HG03575 (cell line): Measurements from ENCODE around the gene CENPB.

Experiments used
- ATAC-seq: cut with Tn5 transposase; IDR thresholded peaks from one replicate; pipeline ENCODE4 v1.9.1; 2021; ENCODE audit not compliant: unreplicated experiment, insufficient number of reproducible peaks, low FRiP score; ENCODE audit errors: extremely low read depth

Gene CENPB

GRCh38 chr20:3753501-3754275 is 32.9 kb downstream of the CENPB start:
- no peak for ATAC-seq

GRCh38 chr20:3753098-3753497 is 33.4 kb downstream of the CENPB start:
- no peak for ATAC-seq

DNA sequence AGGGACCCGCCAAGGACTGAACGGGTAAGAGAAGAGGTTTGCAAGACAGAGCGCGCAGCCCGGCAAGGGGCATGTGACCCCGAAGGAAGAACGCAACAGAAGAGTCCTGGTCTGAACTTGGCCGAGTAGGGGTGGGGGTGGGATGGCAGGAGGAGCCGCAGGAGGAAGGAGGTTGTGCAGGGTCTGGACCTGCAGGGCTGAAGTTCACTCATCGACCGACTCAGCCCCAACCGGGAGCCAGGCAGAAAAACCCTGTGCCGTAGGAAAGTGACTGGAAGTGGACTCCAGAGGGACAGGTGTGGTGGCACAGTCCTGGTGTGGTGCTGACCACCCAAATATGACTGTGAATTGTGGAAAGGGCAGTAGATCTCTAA is 34.2 kb downstream of the CENPB start:
- no peak for ATAC-seq

- ATAC-seq = no peak
Measured at GRCh38 chr20:3751675-3752385, 34.7 kb downstream of the CENPB start.

GRCh38 chr20:3751305-3751674 is 35.2 kb downstream of the CENPB start:
- no peak for ATAC-seq

GRCh38 chr20:3749689-3750531 is 36.6 kb downstream of the CENPB start:
- no peak for ATAC-seq

DNA sequence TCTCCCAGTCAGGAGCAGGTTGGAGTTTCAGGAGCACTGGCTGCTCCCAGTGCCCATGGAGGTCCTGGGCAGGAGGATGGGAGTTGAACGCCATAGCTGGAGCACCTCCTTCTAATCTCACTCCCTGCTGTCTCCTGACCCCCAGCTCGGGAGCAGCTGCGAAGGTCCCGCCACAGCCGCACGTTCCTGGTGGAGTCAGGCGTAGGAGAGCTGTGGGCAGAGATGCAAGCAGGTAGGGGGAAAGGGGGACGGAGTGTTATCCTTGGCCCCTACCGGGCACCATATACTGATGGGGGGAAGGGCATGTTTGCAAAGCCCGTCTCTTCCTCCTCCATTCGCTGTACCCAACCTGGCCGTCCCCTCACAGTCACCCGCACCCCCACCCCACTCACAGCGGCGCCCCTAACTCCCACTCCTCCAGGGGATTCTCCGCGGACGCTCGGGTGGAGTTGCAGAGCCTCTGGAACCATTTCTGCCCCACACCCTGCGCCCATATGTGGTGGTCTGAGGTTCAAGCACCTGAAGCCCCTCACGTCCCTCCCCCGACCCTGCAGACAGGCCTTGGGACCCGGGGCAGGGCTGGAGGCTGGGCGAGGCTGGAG is 37.4 kb downstream of the CENPB start:
- ATAC-seq = no peak

DNA sequence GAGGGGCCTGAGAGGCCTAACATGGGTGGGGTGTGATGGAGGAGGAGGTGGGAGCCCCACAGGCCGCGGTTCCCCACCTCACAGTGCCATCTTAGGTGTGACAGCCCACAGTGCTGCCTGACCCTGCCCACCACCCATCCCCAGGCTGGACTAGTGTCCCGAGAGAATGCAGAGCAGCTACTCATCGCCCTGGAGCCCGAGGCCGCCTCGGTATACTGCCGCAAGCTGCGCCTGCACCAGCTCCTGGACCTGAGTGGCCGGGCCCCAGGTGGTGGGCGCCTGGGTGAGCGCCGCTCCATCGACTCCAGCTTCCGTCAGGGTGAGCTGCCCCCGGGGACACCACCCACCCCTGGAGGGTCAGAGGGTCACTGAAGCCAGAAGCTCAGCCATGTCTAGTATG is 38.5 kb downstream of the CENPB start:
- ATAC-seq = no peak

- no peak for ATAC-seq
Measured at GRCh38 chr20:3747471-3747870, 39.1 kb downstream of the CENPB start.

GRCh38 chr20:3745686-3746173 is 40.8 kb downstream of the CENPB start:
- no peak for ATAC-seq

- ATAC-seq = no peak
Measured at GRCh38 chr20:3744806-3745685, 41.5 kb downstream of the CENPB start.

GRCh38 chr20:3744037-3744436 is 42.5 kb downstream of the CENPB start:
- ATAC-seq = no peak

DNA sequence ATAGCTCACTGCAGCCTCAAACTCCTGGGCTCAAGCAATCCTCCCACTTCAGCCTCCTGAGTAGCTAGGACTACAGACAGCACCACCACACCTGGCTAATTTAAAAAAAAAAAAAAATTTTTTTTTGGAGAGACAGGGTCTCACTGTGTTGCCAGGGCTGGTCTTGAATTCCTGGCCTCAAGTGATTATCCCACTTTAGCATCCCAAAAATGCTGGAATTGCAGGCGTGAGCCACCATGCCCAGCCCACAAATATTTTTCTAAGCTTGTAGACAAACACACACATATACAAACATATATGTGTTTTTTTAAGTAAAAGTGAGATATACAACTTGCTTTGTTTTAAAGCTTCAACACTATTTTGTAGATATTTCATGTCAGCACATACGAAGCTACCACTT is 43.3 kb downstream of the CENPB start:
- no peak for ATAC-seq

DNA sequence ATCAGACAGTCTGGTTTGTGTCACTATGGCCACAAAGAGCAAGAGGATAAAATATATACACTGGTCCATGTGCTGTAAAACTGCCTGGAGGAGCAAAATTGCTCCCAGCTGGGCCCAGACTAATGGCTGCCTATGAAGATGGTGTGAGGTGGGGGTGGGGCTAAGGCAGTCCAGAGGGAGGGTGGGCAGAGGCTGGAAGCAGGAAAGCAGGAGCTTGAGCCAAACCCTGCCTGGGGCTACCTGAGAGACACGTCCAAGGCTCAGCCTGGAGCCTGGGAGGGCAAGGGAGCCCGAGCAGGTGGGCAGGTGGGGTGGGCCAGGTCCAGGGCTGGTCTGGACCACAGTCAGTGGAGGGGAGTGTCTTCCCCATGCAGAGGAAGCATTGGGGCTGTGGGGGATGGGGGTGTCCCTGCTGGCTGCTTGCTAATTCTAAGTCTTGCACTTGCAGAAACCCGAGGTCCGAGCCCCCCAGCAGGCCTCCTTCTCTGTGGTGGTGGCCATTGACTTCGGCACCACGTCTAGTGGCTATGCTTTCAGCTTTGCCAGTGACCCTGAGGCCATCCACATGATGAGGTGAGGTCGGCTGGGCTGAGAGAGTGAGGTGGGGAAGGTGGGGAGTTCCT is 44.6 kb downstream of the CENPB start:
- no peak for ATAC-seq

DNA sequence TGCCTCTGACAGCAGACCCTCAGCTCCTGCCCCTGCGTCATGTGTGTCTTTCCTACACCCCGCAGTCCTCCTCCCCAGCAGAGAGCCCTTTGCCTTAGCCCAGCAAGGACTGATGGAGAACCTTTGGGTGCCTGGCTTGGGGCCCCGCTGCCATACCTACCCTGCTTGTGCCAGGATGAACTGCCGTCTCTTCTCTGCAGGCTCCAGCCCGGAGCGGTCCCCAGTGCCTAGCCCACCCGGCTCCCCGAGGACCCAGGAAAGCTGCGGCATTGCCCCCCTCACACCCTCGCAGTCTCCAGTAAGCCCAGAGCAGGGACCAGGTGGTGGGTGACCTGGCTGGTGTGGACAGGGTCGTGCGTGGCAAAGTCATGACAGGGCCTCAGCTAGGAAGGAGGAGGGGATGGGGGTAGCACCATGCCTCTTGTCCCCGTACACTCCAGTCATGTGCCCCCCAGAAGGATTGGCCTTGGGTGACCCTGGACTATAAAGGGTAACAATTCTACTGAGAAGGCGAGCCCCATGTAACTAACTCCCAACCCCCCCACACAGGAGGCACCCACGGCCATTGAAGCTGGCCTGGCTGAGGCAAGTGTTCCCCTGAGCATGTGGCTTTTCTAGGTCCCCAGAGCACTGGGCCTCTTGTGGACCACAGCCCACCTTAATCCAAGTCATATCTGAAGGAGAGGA is 45.8 kb downstream of the CENPB start:
- no peak for ATAC-seq

DNA sequence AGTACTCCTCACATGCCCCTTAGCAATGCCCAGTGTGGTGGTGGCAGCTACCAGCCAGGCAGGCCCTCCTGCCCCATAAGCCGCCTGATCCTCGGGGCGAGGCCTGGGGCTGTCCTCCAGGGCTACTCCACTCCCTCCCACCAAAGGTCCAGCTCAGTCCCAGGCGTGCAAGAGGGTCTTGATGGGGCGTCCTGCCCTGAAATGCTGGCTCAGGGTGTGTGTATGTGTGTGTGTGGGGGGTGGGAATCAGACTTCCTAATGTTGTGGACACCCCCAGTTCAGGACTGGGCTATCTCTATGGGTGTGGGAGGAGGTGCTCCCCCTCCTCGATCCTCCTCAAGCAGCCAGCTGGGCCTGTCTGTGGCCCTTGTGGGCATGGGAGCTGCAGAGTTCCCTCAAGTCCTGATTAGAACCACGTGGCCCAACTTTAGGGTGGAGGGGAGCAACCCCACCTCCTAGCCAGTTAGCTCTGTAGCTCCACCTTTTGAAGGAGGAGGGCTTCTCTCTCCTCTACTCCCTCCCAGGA is 46.6 kb downstream of the CENPB start:
- no peak for ATAC-seq
